SH-SY5Y (cell line): ENCODE results near the gene MTA1.

Source experiments
- GATA2 ChIP-seq: IDR thresholded peaks from 2 replicates; pipeline ENCODE4 v1.6.1; 2011; ENCODE audit warnings: mild to moderate bottlenecking, low read depth, low read length
- GATA3 ChIP-seq: IDR thresholded peaks from 2 replicates; pipeline ENCODE4 v1.6.1; 2011; ENCODE audit warnings: low read depth, mild to moderate bottlenecking, low read length, moderate library complexity

MTA1 gene

GRCh38 chr14:105487449-105487985 is 67.9 kb downstream of the MTA1 start:
- TF ChIP-seq GATA2 (no peak), GATA3 (no peak)

GRCh38 chr14:105487986-105488777 is 68.6 kb downstream of the MTA1 start:
- TF ChIP-seq GATA3 (no peak), GATA2 (no peak)

GRCh38 chr14:105488781-105489541 is 69.3 kb downstream of the MTA1 start:
- no peak for TF ChIP-seq GATA3
- TF ChIP-seq GATA2 = no peak

- no peak for TF ChIP-seq GATA2
- no peak for TF ChIP-seq GATA3
Measured at GRCh38 chr14:105489542-105490266, 70.1 kb downstream of the MTA1 start.

- TF ChIP-seq GATA3 = no peak
- TF ChIP-seq GATA2 = no peak
Measured at GRCh38 chr14:105490267-105490571, 70.6 kb downstream of the MTA1 start.

GRCh38 chr14:105490572-105491365 is 71.1 kb downstream of the MTA1 start, which contains the start of gene TEDC1:
TEDC1 (plus strand) TSS chr14:105491246; CDS start chr14:105491376, 130 bp downstream.
- TF ChIP-seq GATA3 (no peak), GATA2 (peak; percentile 22; the same call in 1 of the 2 replicates)

DNA sequence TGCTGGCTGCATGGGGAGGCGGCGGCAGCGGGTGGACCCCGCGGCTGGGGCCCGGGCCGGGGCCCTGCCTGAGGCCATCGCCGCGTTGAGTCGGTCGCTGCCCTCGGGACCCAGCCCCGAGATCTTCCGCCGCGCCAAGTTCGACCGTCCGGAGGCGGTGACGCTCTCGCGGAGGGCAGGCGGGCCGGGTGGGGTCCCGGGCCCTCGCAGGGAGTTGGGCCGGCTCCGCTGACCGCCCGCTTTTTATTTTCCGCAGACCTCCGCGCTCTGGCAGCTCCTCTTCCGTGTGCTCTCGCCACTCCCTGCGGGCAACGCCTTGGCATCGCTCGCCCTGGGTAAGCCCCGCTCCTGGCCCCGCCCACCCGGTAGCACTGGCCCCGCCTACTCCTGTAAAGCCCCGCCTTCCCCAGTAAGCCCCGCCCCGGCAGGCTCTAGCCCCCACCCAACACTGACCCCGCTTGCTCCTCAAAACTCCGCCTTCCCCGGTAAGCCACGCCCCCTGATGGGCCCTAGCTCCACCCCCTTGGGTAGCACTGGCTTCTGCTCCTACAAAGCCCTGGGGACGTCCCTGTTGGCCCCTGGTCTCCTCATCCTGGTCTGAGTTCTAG is 71.8 kb downstream of the MTA1 start:
- no peak for TF ChIP-seq GATA2
- TF ChIP-seq GATA3 = no peak

- no peak for TF ChIP-seq GATA2
- no peak for TF ChIP-seq GATA3
Measured at GRCh38 chr14:105492031-105492970, 72.7 kb downstream of the MTA1 start.

GRCh38 chr14:105492971-105493871 is 73.6 kb downstream of the MTA1 start:
- TF ChIP-seq GATA2 = no peak
- TF ChIP-seq GATA3 = no peak

DNA sequence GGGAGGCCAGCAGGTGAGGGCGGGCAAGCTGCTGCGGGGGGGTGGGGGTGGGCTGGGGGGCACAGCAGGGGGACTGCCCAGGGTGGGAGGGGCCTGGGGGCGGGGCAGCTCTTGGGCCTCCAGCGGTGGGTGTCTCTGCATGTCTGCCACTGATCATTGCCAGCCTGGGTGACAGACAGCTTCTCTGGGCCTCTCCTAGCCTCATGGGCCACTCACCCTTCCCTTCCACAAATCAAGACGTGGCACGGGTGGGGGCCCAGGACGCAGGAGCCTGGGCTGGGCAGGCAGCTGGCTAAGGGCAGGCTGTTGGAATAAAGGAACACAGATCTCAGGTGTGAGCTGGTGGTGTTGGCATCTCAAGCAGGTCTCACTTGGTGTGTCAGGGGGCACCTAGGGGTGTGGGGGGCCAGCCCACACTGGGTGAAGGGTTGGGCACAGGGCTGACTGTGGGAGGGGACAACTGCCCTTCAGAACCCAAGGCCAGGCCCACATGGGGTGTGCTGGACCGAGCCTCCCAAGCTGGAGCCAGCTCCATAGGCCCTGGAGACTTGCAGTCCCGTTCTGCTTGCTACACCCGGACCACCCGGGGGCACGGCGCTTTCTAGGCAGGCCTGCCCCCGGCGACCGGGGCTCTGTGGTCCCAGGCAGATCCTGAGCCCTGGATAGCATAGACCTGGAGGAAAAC is 74.4 kb downstream of the MTA1 start:
- TF ChIP-seq GATA3 (no peak), GATA2 (no peak)

DNA sequence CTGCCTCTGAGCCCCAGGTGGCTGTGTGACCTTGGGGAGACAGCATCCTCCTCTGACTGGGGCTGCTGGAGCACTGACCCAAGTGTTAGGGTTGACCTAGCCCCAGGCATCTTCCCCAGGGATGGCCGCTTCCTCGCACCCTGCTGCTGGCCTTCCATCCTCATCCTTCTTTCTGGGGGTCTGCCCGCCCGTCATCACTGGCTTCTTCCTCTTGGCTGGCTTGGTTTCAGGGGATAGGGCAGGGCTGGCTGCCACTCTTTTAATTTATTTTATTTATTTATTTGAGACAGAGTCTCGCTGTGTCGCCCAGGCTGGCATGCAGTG is 74.9 kb downstream of the MTA1 start:
- no peak for TF ChIP-seq GATA2
- no peak for TF ChIP-seq GATA3
